Osteoblast (primary cell): ENCODE data around the gene TMC7. TPM values are rescaled to one million over a fixed set of nuclear protein-coding genes. Genes with fewer than 3 reads are reported as not detected.
A peak's percentile ranks its signal among the peaks of the same experiment; 100 is the strongest.

ENCODE experiments used
- DNase-seq: peaks from one replicate; pipeline ENCODE4 v3.0.0; 2011; ENCODE audit warnings: low spot score, mixed read lengths; ENCODE audit not compliant: insufficient read length; ENCODE audit errors: missing footprints
- H2AFZ ChIP-seq: 2 replicates; pipeline ENCODE4 v1.6.0; 2011; ENCODE audit warnings: mild to moderate bottlenecking, low read length
- H3K27ac ChIP-seq: 2 replicates; pipeline ENCODE4 v1.5.1; 2011; ENCODE audit warnings: mild to moderate bottlenecking, low read depth, low read length, moderate library complexity
- H3K27me3 ChIP-seq: 2 replicates; pipeline ENCODE4 v1.6.0; 2012; ENCODE audit warnings: mild to moderate bottlenecking, control low read depth, inconsistent platforms, low read length, moderate library complexity; ENCODE audit not compliant: insufficient read depth
- H3K36me3 ChIP-seq: 2 replicates; pipeline ENCODE4 v1.5.1; 2011; ENCODE audit warnings: mild to moderate bottlenecking, low read length, control low read depth, moderate library complexity; ENCODE audit not compliant: insufficient read depth
- H3K4me1 ChIP-seq: 2 replicates; pipeline ENCODE4 v1.5.1; 2011; ENCODE audit warnings: mild to moderate bottlenecking, low read length, control low read depth, moderate library complexity; ENCODE audit not compliant: insufficient read depth
- H3K4me2 ChIP-seq: 2 replicates; pipeline ENCODE4 v1.6.0; 2011; ENCODE audit warnings: mild to moderate bottlenecking, low read length; ENCODE audit not compliant: insufficient read depth
- H3K4me3 ChIP-seq: fragments of 200-600 bp; sonication (generic); 3 replicates; pipeline ENCODE4 v1.5.1; 2012; ENCODE audit warnings: mild to moderate bottlenecking, low read length, inconsistent platforms; ENCODE audit not compliant: insufficient read depth
- H3K79me2 ChIP-seq: 2 replicates; pipeline ENCODE4 v1.6.0; 2012; ENCODE audit warnings: mild to moderate bottlenecking, low read length, control low read depth, inconsistent platforms; ENCODE audit not compliant: insufficient read depth
- H3K9me3 ChIP-seq: 2 replicates; pipeline ENCODE4 v1.5.1; 2011; ENCODE audit warnings: low read depth, low read length, control low read depth
- H4K20me1 ChIP-seq: 2 replicates; pipeline ENCODE4 v1.6.0; 2012; ENCODE audit warnings: mild to moderate bottlenecking, low read length, control low read depth; ENCODE audit not compliant: insufficient read depth
- total RNA-seq: library from RNA; depleted of rRNA; stranded (reverse); fragments of >200 nt; gene quantifications from 2 replicates; pipeline ENCODE4 v1.2.3, GENCODE V29; 2012
- TF ChIP-seq, protein P1 (sequence below): IDR thresholded peaks from 2 replicates; pipeline ENCODE4 v1.5.1; 2011; ENCODE audit warnings: mild to moderate bottlenecking, low read depth, low read length, moderate library complexity; ENCODE audit errors: extremely low read depth

The TMC7 gene
- total RNA-seq, 1 donor: 1.1 TPM

DNA sequence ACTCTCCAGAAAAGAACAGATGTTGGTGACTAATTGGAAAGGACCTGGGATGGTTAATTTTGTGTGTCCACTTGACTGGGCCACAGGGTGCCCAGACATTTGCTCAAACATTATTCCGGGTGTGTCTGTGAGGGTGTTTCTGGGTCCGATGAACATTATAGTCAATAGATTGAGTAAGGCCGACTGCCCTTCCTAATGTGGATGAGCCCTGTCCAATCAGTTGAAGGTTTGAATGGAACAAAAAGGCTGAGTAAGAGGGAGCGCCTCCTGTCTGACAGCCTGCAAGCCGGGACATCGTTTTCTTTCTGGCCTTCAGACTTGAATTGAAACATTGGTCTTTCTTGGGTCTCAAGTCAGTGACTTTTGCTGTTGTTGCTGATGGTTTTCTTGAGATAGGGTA, 107.2 kb downstream of the TMC7 start:
- Histone ChIP-seq H3K9me3 (no peaks in the 10 kb centered on the region), H3K27ac (no peak overlapping the region), H3K79me2 (no peaks in the 10 kb centered on the region), H3K4me2 (no peak overlapping the region), H4K20me1 (no peaks in the 10 kb centered on the region), H3K27me3 (peaks cover 1% of the 10 kb centered on the region), H3K4me3 (no peak overlapping the region), H3K36me3 (no peaks in the 10 kb centered on the region), H3K4me1 (peaks cover 18% of the 10 kb centered on the region), H2AFZ (no peak overlapping the region)
- TF ChIP-seq, protein P1, sequence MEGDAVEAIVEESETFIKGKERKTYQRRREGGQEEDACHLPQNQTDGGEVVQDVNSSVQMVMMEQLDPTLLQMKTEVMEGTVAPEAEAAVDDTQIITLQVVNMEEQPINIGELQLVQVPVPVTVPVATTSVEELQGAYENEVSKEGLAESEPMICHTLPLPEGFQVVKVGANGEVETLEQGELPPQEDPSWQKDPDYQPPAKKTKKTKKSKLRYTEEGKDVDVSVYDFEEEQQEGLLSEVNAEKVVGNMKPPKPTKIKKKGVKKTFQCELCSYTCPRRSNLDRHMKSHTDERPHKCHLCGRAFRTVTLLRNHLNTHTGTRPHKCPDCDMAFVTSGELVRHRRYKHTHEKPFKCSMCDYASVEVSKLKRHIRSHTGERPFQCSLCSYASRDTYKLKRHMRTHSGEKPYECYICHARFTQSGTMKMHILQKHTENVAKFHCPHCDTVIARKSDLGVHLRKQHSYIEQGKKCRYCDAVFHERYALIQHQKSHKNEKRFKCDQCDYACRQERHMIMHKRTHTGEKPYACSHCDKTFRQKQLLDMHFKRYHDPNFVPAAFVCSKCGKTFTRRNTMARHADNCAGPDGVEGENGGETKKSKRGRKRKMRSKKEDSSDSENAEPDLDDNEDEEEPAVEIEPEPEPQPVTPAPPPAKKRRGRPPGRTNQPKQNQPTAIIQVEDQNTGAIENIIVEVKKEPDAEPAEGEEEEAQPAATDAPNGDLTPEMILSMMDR: no peak
- DNase-seq: no peak

DNA sequence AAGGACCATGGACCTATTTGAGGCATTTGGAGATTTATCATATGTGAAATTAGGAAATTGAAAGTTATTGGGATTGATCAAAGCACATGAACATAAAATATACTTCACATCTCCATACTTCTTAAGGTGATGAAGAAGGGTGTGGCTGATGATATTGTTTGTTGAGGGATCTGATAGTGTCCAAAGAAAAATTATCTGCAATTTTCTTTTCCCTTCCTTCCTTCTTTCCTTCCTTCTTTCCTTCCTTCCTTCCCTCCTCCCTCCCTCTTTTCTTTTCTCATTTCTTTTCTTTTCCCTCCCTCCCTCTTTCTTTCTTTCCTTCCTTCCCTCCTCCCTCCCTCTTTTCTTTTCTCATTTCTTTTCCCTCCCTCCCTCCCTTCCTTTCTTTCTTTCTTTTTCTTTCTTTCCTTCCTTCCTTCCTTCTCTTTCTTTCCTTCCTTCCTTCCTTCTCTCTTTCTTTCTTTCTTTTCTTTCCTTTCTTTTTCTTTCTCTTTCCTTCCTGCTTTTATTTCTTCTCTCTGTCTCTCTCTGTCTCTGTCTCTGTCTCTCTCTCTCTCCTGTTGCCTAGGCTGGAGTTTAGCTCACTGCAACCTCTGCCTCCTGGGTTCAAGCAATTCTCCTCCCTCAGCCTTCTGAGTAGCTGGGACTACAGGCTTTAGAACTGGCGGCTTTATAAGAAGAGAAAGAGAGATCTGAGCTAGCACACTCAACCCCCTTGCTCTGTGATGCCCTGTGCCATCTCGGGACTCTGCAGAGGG, 109.1 kb downstream of the TMC7 start:
- Histone ChIP-seq H3K36me3 (no peaks in the 10 kb centered on the region), H3K9me3 (no peaks in the 10 kb centered on the region), H3K4me3 (no peak overlapping the region), H3K27ac (no peak overlapping the region), H3K4me1 (peaks cover 7% of the 10 kb centered on the region), H3K79me2 (no peaks in the 10 kb centered on the region), H3K4me2 (peak overlapping the region; percentile 12), H3K27me3 (no peaks in the 10 kb centered on the region), H4K20me1 (no peaks in the 10 kb centered on the region), H2AFZ (no peak overlapping the region)
- TF ChIP-seq, protein P1: no peak
- no peak for DNase-seq

DNA sequence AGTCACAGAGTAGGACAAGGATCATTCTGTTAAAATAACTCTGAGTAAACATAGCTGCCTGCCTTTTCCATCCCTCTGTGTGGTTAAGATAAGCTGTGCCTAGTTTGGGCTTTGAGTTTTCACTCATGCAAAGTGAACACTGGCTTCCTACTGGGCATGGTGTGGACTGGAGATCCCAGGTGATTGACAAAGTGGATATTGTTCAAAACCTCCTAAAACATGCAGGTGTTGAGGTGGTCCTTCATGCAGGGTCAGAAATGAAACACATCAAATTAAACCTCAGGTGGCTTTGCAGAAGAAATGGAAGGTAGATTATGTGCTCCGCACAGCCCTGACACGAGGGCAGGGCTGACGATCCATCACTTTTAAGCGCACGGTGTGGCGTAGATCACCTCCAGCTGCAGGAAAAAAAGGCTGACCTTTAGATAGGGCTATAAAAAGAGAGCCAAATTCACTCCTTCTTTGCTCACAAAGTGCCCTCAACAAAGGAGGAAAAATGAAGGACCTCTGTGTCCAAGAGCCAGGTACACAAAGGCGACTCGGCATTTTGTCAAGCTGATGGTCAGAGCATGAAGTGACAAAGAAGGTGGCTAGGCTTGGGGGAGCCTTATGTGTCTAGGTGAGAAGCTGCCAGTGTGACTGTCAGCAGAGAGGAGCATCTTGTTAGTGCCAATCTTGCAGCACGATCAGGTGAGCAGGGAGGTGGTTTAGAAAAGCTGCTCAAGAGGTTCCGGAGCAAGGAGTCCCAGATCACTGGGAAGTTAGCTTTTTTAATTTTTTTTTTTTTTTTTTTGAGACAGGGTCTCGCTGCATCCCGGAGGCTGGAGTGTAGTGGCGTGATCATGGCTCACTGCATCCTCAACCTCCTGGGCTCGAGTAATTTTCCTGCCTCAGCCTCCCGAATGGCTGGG, 110.2 kb downstream of the TMC7 start:
- Histone ChIP-seq H3K4me3 (no peak overlapping the region), H2AFZ (no peak overlapping the region), H3K36me3 (no peaks in the 10 kb centered on the region), H3K27ac (no peak overlapping the region), H3K4me2 (no peak overlapping the region), H3K79me2 (no peaks in the 10 kb centered on the region), H3K4me1 (peaks cover 7% of the 10 kb centered on the region), H3K27me3 (no peaks in the 10 kb centered on the region), H3K9me3 (no peaks in the 10 kb centered on the region), H4K20me1 (no peaks in the 10 kb centered on the region)
- DNase-seq: no peak
- TF ChIP-seq, protein P1: no peak
